ENCODE results near the gene PRPSAP2.
"Not testable (repeated sequence)": the region's sequence is repeated elsewhere in the genome, so short reads cannot be mapped to it uniquely, and the experiment has no call there.

Gene PRPSAP2

DNA sequence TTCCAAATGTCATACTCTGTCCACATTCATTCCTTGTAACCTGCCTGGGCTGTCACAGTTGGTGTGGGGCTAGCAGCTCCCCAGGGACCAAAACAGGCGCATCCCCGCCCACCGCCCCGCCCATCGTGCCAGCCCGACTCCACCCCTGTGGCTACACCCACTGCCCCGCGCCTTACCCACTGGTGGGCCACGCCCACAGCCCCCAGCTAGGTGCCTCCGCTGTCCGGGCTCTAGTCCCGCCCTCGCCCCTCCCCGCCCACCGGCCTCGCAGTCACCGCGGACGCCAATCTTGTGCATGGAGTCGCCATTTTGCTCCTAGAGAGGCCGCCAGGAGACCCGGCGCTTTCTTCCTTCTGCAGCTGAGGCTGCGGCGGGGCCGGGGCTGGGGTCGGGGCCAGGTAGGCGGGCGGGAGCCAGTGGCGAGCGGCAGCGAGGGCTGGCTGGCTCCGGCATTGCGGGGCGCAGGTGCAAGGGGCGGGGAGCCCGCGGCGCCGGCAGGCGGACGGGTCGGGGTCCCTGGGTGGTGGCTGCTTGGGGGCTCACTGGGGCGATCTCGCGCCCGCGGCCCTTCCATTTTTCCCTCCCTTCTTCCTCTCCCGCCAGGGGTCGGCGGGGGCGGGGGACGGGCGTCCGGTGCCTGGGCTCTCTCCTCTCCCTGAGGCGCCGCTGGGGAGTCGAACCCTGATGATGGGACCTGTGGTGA lies at the start of gene PRPSAP2:
TSS of gene PRPSAP2 (plus strand) at position 268 of the 703 bp plus-strand sequence. CDS start 7,703 bp downstream, outside the sequence.
- DNase-seq = peak; percentile 96

DNA sequence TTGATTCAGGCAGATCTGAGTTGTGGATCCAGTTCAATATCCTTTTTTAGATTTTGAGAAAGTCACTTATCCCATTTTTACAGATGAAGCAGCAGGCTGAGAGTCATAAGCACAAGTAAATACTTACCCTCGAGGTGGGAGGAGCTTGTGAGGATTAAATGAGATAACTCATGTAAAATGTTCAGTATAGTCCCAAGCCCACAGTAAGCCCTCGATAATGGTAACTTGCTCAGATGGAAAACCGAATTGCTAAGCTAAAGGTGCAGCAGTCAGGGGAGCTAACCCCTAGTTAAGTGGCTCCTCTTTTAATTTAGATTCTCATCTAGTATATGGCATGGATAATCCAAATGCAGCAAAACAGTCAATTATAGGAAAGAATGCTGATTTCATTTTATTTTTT lies 42.0 kb upstream of the PRPSAP2 start:
- DNase-seq = not testable (repeated sequence)

DNA sequence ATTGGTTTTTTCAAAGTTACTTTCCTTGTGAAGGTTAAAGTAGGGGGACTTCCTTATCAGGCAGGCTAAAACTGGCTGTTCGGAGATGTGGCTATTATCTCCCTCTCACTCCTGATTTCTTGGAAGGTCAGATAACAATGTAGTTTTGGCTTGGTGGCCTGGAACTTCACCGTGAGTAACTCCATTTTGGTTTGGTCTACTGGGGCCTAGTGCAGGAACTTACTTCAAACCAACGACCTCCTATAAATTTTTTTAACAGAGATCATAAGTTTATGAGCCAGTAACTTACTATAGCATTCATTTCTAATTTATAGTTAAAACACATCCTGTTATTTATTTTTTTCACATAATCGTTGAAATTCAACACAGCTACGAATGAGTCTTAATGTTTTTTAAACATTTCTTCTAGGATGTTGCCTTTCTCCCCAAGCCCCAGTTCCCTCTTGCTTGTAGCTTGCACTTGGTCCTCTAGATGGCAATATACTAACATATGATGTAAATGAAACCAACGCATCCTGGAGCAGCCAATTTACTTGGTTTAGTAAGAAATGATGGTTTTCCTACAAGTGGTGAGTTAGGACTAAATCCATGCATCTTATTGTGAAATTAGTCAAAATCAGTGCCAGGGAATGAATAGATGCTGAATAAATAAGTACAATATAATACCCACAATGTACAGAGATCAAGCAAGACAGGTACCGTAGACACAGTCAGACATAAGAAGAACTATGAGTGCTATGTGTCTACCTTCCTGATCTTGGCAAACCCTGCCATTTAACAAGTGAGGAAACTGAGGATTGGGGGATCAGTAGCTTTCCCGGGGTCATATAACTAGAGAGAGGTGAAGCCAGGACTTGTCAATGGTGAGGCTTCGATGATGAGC lies 41.2 kb upstream of the PRPSAP2 start:
- DNase-seq = peak; percentile 78

- not testable (repeated sequence) for DNase-seq
Observed at GRCh38 chr17:18821430-18821829, 36.5 kb upstream of the PRPSAP2 start.

DNA sequence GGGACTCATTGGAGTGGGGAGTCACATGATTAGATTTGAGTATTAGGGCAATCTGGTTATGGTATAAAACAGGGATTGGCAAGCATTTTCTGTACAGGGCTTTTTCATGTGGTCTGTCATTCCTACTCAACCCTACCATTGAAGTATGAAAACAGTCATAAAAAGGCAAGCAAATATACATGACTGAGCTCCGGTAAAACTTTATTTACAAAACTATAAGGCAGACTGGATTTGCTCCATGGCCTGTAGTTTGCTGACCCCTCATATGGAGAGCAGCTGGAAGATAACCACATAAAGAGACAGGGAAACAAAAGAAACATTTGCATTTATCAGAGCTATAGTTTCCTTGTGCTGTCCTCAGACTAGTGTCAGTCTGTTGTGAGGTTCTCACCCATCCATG lies 30.3 kb upstream of the PRPSAP2 start:
- not testable (repeated sequence) for DNase-seq

GRCh38 chr17:18848501-18848900 lies 9.4 kb upstream of the PRPSAP2 start:
- no peak for DNase-seq

DNA sequence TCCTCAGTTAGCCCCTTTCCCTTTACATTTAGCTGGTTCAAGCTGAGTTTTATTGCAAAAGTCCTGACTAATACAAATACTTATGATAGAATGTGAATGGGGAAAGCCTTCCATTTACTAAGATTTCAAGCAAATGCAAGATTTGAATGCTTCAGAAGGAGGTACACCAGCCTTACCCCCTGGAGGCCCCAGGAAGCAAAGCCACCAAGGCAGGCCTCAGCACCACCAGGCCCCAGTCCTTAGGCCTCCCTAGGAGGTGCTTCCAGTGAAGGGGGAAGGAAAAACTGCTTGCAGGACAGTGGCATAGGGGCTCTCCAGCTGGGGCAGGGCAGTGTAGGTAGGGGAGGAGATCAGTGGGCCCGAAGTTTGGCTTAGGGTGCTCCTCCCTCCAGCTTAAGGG lies 7.3 kb upstream of the PRPSAP2 start:
- DNase-seq = no peak

DNA sequence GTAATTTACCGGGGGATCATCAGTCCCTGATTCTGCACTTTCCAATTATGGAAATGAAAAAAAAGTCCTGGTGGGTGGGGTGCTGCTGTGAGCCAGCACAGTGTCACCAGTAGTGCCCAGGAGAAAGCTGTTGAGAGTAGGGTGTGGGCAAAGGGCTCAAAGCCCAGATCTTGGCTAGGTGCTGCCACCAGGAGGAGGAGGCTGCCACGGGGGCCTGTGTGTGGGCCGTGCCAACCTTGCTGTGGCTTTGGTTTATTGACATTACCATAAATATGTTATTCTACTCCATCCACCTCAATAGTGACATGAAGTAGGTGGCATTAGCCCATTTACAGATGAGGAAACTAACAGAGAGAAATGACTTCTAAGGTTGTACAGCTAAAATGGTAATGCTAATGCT lies 6.7 kb upstream of the PRPSAP2 start:
- DNase-seq = no peak

DNA sequence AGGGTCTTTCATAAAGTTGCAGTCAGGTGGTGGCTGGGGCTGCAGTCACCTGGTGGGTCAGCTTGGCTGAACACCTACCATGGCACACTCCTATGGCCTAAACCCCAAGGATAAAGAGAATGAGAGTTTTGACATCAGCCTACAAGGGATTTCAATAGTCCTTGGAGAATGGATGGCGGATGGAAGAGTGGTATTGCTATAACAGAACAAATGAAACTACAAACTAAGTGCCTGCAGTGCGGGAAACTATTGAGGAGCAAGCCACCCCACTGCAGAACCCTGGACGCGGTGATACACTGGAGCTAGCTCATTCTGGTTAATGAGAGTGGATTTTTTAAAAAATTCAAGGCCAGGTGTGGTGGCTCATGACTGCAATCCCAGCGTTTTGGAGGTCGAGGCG lies 3.0 kb upstream of the PRPSAP2 start:
- no peak for DNase-seq

DNA sequence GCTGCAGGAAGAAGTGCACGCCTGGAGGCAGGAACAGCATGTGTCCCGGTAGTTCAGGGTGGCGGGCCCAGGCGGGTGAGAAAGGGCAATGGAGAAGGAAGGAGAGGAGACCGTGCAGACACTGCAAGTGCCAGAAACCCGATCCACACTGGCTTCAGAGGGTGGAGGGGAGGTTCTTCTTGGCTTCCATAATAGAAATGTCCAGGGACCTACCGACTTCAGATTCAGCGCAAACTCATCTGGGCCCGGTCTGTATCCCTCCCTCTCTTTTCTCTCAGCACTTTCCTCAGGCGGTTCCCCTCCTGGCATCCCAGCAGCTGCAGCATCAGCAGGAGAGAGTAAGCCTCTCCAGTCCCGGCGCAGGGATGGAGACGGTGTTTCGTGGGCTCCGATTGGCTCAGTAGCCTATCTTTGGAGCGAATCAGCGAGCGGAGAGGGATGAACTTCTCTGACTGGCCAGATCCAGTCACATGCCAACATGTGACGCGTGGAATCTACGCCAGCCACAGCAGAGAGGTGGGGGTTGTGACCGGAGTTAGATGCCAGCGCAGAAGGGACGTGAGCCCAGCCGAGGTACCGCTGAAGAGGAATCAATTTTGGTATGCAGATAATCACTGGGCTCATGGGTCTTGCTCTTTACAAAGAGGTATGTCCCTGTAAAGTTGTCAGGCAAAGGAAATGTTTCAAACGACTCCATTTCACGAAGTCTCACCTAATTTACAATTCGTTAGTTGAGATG lies 1.9 kb upstream of the PRPSAP2 start:
- DNase-seq = peak; percentile 91

DNA sequence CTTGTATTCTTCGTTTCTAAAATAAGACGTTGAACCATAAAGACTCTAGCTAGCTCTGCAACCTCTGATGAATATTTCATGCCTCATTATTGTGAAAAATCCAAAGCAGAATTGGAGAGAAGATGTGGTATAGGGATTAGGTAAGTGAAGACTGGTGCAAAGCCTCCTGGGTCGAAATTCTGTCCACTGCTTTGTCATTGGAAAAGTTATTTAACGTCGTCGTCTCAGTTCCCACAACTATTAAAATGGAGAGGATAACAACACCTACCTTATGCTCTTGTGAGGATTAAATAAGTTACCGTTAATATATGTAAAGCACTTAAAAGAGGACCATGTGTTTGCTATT lies 1.4 kb upstream of the PRPSAP2 start:
- DNase-seq = no peak

GRCh38 chr17:18858567-18859245 lies 775 bp downstream of the PRPSAP2 start:
- DNase-seq = no peak

GRCh38 chr17:18859256-18859655 lies 1.3 kb downstream of the PRPSAP2 start:
- DNase-seq = no peak

DNA sequence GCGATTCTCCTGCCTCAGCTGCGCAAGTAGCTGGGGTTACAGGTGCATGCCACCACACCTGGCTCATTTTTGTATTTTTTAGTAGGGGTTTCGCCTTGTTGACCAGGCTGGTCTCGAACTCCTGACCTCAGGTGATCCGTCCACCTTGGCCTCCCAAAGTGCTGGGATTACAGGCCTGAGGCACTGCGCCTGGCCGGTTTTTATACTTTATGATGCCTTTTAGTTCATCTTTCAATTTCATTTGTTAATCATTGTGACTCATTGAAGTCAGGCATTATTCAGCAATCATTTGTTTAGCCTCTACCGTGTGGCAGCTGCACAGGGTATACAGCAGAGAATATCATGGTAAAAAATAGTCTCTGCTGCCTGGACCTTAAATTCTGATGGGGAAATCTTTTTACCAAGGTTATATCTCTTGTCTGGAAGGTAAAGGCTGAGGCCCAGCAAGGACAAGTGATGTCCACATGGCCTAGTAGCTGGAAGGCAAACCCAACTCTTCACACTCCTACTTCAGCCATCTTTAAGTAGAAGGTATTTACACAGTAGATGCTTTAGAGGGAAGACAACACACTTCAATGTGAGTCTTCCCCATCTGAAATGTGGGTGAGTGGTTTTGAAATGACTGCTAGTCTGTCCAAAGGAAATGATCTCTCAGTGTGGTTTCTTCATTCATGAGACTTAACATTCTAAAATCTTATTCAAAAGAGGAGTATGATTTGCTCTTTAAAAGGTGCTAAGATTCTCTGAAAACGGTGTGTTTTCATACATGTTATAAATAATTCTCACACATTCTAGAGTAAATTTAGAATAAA lies 2.4 kb downstream of the PRPSAP2 start:
- no peak for DNase-seq

GRCh38 chr17:18862011-18862410 lies 4.1 kb downstream of the PRPSAP2 start:
- no peak for DNase-seq

GRCh38 chr17:18864996-18865395 lies 7.1 kb downstream of the PRPSAP2 start:
- DNase-seq = not testable (repeated sequence)

DNA sequence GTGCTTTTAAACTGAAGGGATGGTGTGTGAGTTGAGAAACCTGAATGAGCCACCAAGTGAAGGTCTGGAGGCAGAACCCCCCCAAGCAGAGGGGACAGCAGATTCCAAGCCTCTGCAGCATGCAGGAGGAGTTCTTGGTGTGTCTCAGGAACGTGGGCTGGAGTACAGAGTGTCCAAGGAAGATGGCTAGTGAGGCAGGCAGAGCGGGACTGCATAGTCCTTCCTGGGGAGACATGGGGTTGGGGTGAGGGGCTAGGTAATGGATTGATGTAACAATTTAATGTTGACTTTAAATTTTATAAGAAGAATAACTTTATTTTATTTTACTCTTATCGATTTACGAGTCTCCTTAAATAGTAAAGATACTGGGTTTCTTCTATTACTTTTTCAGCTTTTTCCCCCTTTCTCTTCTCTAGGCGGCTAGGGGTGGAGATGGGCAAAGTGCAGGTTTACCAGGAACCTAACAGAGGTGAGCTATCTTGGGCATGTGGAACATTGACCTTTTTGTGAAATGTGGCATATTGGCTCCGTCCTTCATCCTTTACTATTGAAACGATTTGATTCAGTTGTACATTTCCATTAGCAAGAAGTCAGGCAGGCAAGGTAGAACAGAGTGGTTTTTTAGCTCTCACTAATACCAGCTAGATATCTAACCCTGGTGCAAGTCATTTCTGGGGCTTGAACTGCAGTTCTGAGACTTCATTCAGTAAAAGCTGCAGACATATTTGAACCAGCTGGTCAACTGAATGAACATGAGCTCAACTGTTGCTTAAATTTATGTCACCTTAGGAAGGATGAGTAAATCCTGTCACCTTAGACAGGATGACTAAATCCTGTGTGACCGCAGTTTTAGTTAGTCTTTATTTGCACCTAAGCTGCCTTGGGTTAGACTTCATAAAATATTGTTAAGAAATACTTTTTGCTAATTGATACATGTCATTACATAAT lies 9.2 kb downstream of the PRPSAP2 start:
- no peak for DNase-seq

GRCh38 chr17:18877104-18877645 lies 19.2 kb downstream of the PRPSAP2 start:
- no peak for DNase-seq

DNA sequence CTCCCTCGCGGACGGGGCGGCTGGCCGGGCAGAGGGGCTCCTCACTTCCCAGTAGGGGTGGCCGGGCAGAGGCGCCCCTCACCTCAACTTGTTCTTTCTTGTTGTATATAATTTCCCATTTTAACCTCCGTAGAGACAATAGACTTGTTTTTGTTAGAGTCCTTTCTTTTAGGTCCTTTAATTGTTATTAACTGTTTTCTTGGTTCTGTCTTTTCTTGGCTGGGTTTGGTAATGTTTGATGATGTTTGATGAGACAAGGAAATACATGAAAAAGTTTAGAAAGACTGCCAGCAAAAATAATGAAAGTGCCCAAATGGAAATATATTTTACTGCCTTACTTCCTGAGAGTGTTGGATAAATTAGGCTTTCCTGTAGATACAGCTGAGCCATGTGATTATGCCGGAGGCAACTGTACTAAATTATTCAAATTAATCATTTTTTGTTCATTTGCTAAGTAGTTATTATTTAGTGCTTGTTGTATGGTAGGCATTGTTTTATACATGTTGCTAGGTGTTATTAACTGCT lies 30.9 kb downstream of the PRPSAP2 start:
- no peak for DNase-seq

DNA sequence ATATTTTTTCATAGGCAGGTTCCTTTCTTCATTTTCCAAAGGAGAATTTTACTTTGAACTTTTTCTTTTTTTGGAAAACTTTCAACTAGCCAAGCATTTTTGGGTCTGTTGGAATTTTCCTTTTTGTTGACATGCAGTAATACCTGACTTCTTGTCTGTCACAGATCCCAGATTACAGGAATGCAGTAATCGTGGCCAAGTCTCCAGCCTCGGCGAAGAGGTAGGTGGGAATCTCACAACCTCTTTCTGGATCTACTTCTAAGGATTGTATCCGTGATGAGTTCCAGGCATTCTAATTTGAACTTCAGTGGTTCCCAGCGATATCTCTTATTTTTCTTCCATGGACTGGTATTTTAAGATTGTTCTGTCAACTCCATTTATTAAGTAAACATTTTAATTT lies 31.7 kb downstream of the PRPSAP2 start:
- no peak for DNase-seq

All from CD4-positive, alpha-beta T cell treated with Interleukin-10 for 1 hour (primary cell).